ENCODE measurements around the gene TBL1X. TPM values are rescaled to one million over a fixed set of nuclear protein-coding genes. Genes with fewer than 3 reads are reported as not detected.

TBL1X gene
- total RNA-seq, 2 experiments from 2014 or later, result 16.1 to 35.7 TPM

- no peak for TF ChIP-seq EZH2phosphoT487 (IDR thresholded peaks at IDR 0.05; ENCODE audit: borderline replicate concordance, low read depth, low read length)
- TF ChIP-seq, protein P1, sequence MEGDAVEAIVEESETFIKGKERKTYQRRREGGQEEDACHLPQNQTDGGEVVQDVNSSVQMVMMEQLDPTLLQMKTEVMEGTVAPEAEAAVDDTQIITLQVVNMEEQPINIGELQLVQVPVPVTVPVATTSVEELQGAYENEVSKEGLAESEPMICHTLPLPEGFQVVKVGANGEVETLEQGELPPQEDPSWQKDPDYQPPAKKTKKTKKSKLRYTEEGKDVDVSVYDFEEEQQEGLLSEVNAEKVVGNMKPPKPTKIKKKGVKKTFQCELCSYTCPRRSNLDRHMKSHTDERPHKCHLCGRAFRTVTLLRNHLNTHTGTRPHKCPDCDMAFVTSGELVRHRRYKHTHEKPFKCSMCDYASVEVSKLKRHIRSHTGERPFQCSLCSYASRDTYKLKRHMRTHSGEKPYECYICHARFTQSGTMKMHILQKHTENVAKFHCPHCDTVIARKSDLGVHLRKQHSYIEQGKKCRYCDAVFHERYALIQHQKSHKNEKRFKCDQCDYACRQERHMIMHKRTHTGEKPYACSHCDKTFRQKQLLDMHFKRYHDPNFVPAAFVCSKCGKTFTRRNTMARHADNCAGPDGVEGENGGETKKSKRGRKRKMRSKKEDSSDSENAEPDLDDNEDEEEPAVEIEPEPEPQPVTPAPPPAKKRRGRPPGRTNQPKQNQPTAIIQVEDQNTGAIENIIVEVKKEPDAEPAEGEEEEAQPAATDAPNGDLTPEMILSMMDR (conservative IDR thresholded peaks at IDR 0.05; ENCODE audit: low read length), result no peak
- Histone ChIP-seq H3K9me2 (ENCODE audit: insufficient read depth, low read length) (no peaks in the 10 kb centered on the region), H3K4me2 (ENCODE audit: low read length) (no peak overlapping the region), H3K36me3 (ENCODE audit: insufficient read depth, low read length) (no peaks in the 10 kb centered on the region), H3K9me3 (ENCODE audit: low read length) (no peaks in the 10 kb centered on the region), H3K4me1 (ENCODE audit: insufficient read depth, low read length, poor library complexity, severe bottlenecking) (peaks cover 52% of the 10 kb centered on the region), H4K20me1 (ENCODE audit: insufficient read depth, low read length) (no peaks in the 10 kb centered on the region), H3K4me3 (ENCODE audit: low read depth, low read length, poor library complexity, severe bottlenecking) (no peak overlapping the region), H2AFZ (ENCODE audit: low read length) (no peak overlapping the region), H3K27ac (ENCODE audit: low read depth, low read length, poor library complexity, severe bottlenecking) (no peak overlapping the region), H3K79me2 (ENCODE audit: insufficient read depth, low read depth, low read length) (no peaks in the 10 kb centered on the region)
- DNase-seq (ENCODE audit: low spot score), result no peak
- ChIA-PET CTCF (ENCODE audit: unreplicated experiment) (no interaction called here), POLR2A (no interaction called here)
- intact Hi-C loops (cut with micrococcal nuclease; ENCODE audit: unreplicated experiment), result no loop called here
- BruUV-seq (replicated peaks), result no TSS peak
Measured at GRCh38 chrX:9529223-9529622, 64.4 kb downstream of the TBL1X start.

DNA sequence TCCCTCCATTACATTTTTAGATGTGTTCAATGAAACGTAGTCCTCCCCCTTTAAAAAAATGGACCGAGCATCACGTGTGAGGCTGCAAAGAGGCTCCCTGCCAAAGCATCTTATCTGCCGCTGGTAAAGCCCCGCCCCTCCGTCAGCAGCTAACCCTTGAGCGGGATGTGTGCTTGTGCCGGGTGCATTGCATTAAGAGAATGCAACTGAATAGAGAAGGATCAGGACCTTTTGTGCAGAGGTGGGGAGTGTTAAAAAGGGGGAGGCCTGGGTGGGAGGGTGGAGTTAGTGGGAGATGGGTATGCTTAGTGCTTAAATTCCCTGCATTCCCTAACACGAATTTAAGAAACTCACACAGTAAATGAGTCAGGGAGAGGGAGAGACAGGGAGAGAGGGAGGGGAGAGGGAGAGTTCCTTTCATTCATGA lies 66.0 kb downstream of the TBL1X start:
- no peaks in the 10 kb centered on the region for H3K9me3 ChIP-seq (ENCODE audit: low read length)
- TF ChIP-seq, protein P1 (conservative IDR thresholded peaks at IDR 0.05; ENCODE audit: low read length), result no peak
- TF ChIP-seq EZH2phosphoT487 (IDR thresholded peaks at IDR 0.05; ENCODE audit: borderline replicate concordance, low read depth, low read length), result no peak
- H3K79me2 ChIP-seq (ENCODE audit: insufficient read depth, low read depth, low read length), result no peaks in the 10 kb centered on the region
- ChIA-PET POLR2A (interaction anchor here (1.1 kb wide), 1 partner anchor 52 kb away, joined by 3 read pairs; no protein-coding TSS in a partner anchor), CTCF (ENCODE audit: unreplicated experiment) (no interaction called here)
- H4K20me1 ChIP-seq (ENCODE audit: insufficient read depth, low read length), result no peaks in the 10 kb centered on the region
- peaks cover 59% of the 10 kb centered on the region for H3K4me1 ChIP-seq (ENCODE audit: insufficient read depth, low read length, poor library complexity, severe bottlenecking)
- no peaks in the 10 kb centered on the region for H3K36me3 ChIP-seq (ENCODE audit: insufficient read depth, low read length)
- peak overlapping the region; percentile 43 for H3K4me3 ChIP-seq (ENCODE audit: low read depth, low read length, poor library complexity, severe bottlenecking)
- DNase-seq (ENCODE audit: low spot score), result peak; percentile 73
- H3K4me2 ChIP-seq (ENCODE audit: low read length), result peak overlapping the region; percentile 78
- H3K27ac ChIP-seq (ENCODE audit: low read depth, low read length, poor library complexity, severe bottlenecking), result peak overlapping the region; percentile 33
- no TSS peak for BruUV-seq (replicated peaks)
- intact Hi-C loops (cut with micrococcal nuclease; ENCODE audit: unreplicated experiment), result no loop called here
- peak overlapping the region; percentile 41; the same call in 1 of the 2 replicates for H2AFZ ChIP-seq (ENCODE audit: low read length)
- no peaks in the 10 kb centered on the region for H3K9me2 ChIP-seq (ENCODE audit: insufficient read depth, low read length)

- POLR2A ChIA-PET, result no interaction called here
- H3K79me2 ChIP-seq (ENCODE audit: insufficient read depth, low read depth, low read length), result no peaks in the 10 kb centered on the region
- no peaks in the 10 kb centered on the region for H3K9me2 ChIP-seq (ENCODE audit: insufficient read depth, low read length)
- intact Hi-C loops (cut with micrococcal nuclease; ENCODE audit: unreplicated experiment), result no loop called here
- no peak overlapping the region for H2AFZ ChIP-seq (ENCODE audit: low read length)
- no peak overlapping the region for H3K27ac ChIP-seq (ENCODE audit: low read depth, low read length, poor library complexity, severe bottlenecking)
- H3K9me3 ChIP-seq (ENCODE audit: low read length), result no peaks in the 10 kb centered on the region
- H4K20me1 ChIP-seq (ENCODE audit: insufficient read depth, low read length), result no peaks in the 10 kb centered on the region
- H3K4me1 ChIP-seq (ENCODE audit: insufficient read depth, low read length, poor library complexity, severe bottlenecking), result peaks cover 46% of the 10 kb centered on the region
- no peaks in the 10 kb centered on the region for H3K36me3 ChIP-seq (ENCODE audit: insufficient read depth, low read length)
- TF ChIP-seq, protein P1 (conservative IDR thresholded peaks at IDR 0.05; ENCODE audit: low read length), result no peak
- no peak for TF ChIP-seq EZH2phosphoT487 (IDR thresholded peaks at IDR 0.05; ENCODE audit: borderline replicate concordance, low read depth, low read length)
- H3K4me3 ChIP-seq (ENCODE audit: low read depth, low read length, poor library complexity, severe bottlenecking), result no peak overlapping the region
- no peak for DNase-seq (ENCODE audit: low spot score)
- no peak overlapping the region for H3K4me2 ChIP-seq (ENCODE audit: low read length)
- CTCF ChIA-PET (ENCODE audit: unreplicated experiment), result no interaction called here
- BruUV-seq (replicated peaks), result no TSS peak
Measured at GRCh38 chrX:9532349-9532748, 67.5 kb downstream of the TBL1X start.

All from OCI-LY7 (cell line).